GM12892 (cell line): ENCODE data around the gene HMX3.
"Not testable (repeated sequence)": the region's sequence is repeated elsewhere in the genome, so short reads cannot be mapped to it uniquely, and the experiment has no call there.

ENCODE experiments used
- POLR2A ChIP-seq: IDR thresholded peaks from 2 replicates; pipeline ENCODE4 v1.6.1; 2011; ENCODE audit warnings: low read depth, low read length, control low read depth
- POLR2AphosphoS5 ChIP-seq: IDR thresholded peaks from 2 replicates; pipeline ENCODE4 v1.6.1; 2011; ENCODE audit warnings: low read depth, low read length, control low read depth
- TAF1 ChIP-seq: IDR thresholded peaks from 2 replicates; pipeline ENCODE4 v1.6.1; 2011; ENCODE audit warnings: low read depth, mild to moderate bottlenecking, control low read depth, low read length, borderline replicate concordance

DNA sequence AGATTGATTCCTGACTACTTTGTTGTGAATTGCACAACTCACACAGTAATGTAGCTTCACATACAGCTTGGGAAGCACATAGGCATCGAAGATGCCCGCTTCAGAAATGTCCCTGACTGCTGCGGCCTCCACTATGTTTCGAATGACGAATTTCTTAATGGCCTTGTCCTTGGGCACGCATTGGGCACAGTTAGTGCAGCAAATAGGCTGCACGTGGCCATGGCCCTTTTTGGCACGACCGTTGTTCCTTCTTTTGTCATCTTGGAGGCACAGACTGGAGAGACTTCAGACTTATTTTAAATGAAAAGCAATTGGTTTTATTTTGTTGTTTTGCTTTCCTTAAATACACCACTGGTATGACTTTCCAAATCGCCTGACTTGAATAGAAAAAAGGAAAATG lies 35.8 kb downstream of the HMX3 start:
- TF ChIP-seq POLR2AphosphoS5, POLR2A, TAF1: not testable (repeated sequence)
